ENCODE measurements around the gene EID2. TPM values are rescaled to one million over a fixed set of nuclear protein-coding genes. Genes with fewer than 3 reads are reported as not detected.

EID2 gene
- total RNA-seq, 1 donor from 2014 or later = 13.5 TPM

DNA sequence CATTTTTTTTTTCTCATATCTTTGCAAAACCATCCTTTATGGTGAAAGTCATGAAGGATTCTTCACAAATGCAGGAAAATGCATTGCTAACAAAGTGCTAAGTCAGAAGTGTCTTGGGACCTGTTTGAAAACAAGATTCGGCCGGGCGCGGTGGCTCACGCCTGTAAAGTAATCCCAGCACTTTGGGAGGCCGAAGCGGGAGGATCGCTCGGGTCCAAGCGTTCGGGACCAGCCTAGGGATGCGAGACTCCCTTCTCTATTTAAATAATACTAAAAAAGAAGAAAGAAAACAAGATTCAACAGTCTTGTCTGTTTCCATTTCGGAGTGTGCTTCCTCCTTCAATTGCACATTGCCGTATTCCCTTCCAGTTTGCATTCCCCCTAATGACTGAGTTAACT lies 8.1 kb downstream of the EID2 start:
- intact Hi-C loops (cut with DNase I) = loop anchor here (5.0 to 10.0 kb wide), 2 partner anchors 55 to 137 kb away; partner anchors contain the start of genes MED29 and PAF1
- peak overlapping the region; percentile 82 for H3K27ac ChIP-seq
- H3K4me3 ChIP-seq = peak overlapping the region; percentile 71 to 84
- DNase-seq (ENCODE audit: extremely low spot score in 2 of 2) = no peak
- H3K36me3 ChIP-seq = no peaks in the 10 kb centered on the region
- TF ChIP-seq POLR2AphosphoS5 (IDR thresholded peaks at IDR 0.05; ENCODE audit: insufficient read depth in 1 of 2, low read depth in 1 of 2) = no peak
- TF ChIP-seq, protein P1, sequence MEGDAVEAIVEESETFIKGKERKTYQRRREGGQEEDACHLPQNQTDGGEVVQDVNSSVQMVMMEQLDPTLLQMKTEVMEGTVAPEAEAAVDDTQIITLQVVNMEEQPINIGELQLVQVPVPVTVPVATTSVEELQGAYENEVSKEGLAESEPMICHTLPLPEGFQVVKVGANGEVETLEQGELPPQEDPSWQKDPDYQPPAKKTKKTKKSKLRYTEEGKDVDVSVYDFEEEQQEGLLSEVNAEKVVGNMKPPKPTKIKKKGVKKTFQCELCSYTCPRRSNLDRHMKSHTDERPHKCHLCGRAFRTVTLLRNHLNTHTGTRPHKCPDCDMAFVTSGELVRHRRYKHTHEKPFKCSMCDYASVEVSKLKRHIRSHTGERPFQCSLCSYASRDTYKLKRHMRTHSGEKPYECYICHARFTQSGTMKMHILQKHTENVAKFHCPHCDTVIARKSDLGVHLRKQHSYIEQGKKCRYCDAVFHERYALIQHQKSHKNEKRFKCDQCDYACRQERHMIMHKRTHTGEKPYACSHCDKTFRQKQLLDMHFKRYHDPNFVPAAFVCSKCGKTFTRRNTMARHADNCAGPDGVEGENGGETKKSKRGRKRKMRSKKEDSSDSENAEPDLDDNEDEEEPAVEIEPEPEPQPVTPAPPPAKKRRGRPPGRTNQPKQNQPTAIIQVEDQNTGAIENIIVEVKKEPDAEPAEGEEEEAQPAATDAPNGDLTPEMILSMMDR (IDR thresholded peaks at IDR 0.05) = no peak
- TF ChIP-seq POLR2A (IDR thresholded peaks at IDR 0.05) = no peak
- peaks cover 16% of the 10 kb centered on the region for H3K4me1 ChIP-seq
- no peaks in the 10 kb centered on the region for H3K27me3 ChIP-seq
- H3K9me3 ChIP-seq = no peaks in the 10 kb centered on the region

DNA sequence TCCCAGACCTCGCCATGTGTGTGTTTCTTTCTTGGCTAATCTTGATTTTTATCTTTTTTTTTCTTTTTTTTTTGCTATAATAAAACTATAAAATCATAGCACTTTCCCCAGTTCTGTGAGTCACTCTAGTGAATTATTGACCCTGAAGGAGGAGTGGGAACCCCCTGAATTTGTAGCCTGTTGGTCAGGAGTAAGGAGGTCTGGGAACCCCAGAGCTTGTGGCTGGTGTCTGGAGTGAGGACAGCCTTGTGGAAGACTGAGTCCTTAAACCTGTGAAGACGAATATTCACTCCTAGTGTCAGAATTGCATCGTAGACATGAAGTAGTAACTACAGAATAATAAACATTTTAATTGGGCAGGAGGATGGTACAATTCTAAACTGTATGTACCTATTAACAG lies 14.8 kb downstream of the EID2 start:
- Histone ChIP-seq H3K9me3 (no peaks in the 10 kb centered on the region), H3K4me1 (no peaks in the 10 kb centered on the region), H3K36me3 (no peaks in the 10 kb centered on the region), H3K27ac (no peak overlapping the region), H3K4me3 (no peak overlapping the region), H3K27me3 (no peaks in the 10 kb centered on the region)
- intact Hi-C loops (cut with DNase I) = no loop called here
- DNase-seq (ENCODE audit: extremely low spot score in 2 of 2) = no peak
- TF ChIP-seq POLR2AphosphoS5 (IDR thresholded peaks at IDR 0.05; ENCODE audit: insufficient read depth in 1 of 2, low read depth in 1 of 2) (no peak), POLR2A (IDR thresholded peaks at IDR 0.05) (no peak)
- TF ChIP-seq, protein P1 (IDR thresholded peaks at IDR 0.05) = no peak

DNA sequence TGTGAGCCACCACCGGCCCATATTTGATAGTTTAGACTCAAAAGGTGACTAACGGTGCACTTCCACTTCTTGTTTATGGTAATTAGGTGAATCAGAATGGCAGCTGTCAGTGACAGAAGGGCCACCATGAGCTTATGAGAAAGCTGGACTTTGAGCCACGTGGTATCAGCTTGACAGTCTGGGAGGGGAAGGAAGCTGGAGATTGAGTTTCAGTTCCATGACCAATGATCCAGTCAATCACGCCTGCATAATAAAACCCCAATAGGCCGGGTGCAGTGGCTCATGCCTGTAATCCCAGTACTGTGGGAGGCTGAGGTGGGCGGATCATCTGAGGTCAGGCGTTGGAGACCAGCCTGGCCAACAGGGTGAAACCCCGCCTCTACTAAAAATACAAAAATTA lies 15.5 kb downstream of the EID2 start:
- no peaks in the 10 kb centered on the region for H3K9me3 ChIP-seq
- DNase-seq (ENCODE audit: extremely low spot score in 2 of 2) = no peak
- no peaks in the 10 kb centered on the region for H3K4me1 ChIP-seq
- no peak overlapping the region for H3K27ac ChIP-seq
- no peak for TF ChIP-seq POLR2AphosphoS5 (IDR thresholded peaks at IDR 0.05; ENCODE audit: insufficient read depth in 1 of 2, low read depth in 1 of 2)
- intact Hi-C loops (cut with DNase I) = no loop called here
- no peaks in the 10 kb centered on the region for H3K27me3 ChIP-seq
- no peak overlapping the region for H3K4me3 ChIP-seq
- H3K36me3 ChIP-seq = no peaks in the 10 kb centered on the region

DNA sequence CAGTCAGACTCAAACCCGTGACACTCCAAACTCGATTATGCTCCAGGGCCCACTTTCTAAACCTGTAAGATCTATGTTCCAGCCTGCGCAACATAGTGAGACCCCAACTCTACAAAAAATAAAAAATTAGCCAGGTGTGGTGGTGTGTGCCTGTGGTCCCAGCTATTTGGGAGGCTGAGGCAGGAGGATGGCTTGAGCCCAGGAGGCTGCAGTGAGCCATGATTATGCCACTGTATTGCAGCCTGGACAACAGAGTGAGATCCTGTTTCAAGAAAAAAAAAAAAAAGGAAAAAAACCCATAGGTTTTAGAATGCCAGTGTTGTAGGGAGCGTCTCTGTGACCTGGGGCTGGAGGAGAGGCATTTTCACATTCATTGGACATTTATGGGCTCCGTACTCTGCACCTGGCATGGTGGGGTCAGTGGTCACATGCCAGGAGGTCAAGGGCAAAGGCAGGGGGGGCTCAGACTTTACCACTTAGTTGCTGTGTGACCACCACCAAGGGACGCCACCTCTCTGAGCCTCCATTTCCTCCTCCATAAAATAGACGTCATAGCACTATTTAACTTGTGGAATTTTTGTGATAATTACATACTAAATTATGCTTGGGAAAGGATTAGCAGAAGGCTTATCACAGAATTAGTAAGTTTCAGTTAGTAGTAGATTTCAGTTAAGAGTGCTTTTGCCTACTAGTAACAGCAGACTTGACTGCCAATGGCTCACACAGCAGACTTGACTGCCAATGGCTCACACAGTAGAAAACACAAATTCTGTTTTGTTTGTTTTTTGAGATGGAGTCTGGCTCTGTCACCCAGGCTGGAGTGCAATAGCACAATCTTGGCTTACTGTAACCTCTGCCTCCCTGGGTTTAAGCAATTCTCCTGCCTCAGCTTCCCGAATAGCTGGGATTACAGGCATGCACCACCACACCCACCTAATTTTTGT lies 19.1 kb downstream of the EID2 start:
- Histone ChIP-seq H3K27me3 (no peaks in the 10 kb centered on the region), H3K4me1 (peaks cover 2% of the 10 kb centered on the region), H3K36me3 (no peaks in the 10 kb centered on the region), H3K9me3 (no peaks in the 10 kb centered on the region), H3K27ac (no peak overlapping the region), H3K4me3 (no peak overlapping the region)
- DNase-seq (ENCODE audit: extremely low spot score in 2 of 2) = no peak
- TF ChIP-seq POLR2AphosphoS5 (IDR thresholded peaks at IDR 0.05; ENCODE audit: insufficient read depth in 1 of 2, low read depth in 1 of 2) = no peak
- TF ChIP-seq, protein P1 (IDR thresholded peaks at IDR 0.05) = no peak
- no peak for TF ChIP-seq POLR2A (IDR thresholded peaks at IDR 0.05)
- intact Hi-C loops (cut with DNase I) = no loop called here

DNA sequence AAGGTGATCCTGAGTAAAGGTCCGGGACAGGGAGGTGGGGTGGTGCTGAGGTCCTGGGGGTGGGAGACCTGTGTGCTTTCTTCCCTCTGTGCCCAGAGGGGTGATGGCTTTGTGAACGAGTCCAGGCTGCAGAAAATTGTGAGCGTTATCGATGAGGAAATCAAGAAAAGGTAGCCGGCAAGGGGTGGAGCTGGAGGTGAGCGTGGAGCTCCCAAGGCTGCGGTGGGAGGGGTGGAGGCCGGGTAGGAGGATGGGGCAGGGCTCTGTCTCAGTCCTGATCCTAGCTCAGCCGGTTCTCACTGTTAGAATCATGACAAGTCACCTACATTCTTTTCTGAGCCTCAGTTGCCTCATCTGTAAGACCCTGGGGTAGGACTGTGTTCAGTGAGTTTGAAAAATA lies 21.0 kb downstream of the EID2 start:
- no peak overlapping the region for H3K27ac ChIP-seq
- DNase-seq (ENCODE audit: extremely low spot score in 2 of 2) = no peak
- H3K36me3 ChIP-seq = no peaks in the 10 kb centered on the region
- H3K4me3 ChIP-seq = no peak overlapping the region
- intact Hi-C loops (cut with DNase I) = no loop called here
- peaks cover 12% of the 10 kb centered on the region for H3K4me1 ChIP-seq
- H3K9me3 ChIP-seq = no peaks in the 10 kb centered on the region
- TF ChIP-seq POLR2AphosphoS5 (IDR thresholded peaks at IDR 0.05; ENCODE audit: insufficient read depth in 1 of 2, low read depth in 1 of 2) = no peak
- no peaks in the 10 kb centered on the region for H3K27me3 ChIP-seq

DNA sequence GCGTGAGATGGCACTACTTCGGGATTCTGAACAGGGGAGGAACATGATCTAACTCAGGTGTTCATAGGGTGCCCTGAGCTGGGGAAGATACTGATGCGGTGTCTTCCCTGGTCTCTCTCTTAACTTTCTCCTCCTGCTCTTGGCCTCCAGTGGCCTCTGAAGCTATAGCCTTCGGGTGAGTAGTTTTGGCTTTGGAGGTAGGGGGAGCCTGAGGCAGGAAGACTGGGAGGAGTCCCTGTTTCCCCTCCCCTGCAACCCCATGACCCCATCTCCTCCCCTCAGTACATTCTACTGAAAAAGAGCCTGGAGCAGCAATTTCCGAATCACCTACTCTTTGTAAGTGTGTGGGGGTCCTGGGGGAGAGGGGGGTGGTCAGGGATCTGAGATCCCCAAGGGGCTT lies 21.5 kb downstream of the EID2 start:
- no peak overlapping the region for H3K27ac ChIP-seq
- H3K4me3 ChIP-seq = no peak overlapping the region
- H3K4me1 ChIP-seq = peaks cover 12% of the 10 kb centered on the region
- H3K27me3 ChIP-seq = no peaks in the 10 kb centered on the region
- no peaks in the 10 kb centered on the region for H3K36me3 ChIP-seq
- TF ChIP-seq, protein P1 (IDR thresholded peaks at IDR 0.05) = no peak
- no peak for TF ChIP-seq POLR2A (IDR thresholded peaks at IDR 0.05)
- no peak for TF ChIP-seq POLR2AphosphoS5 (IDR thresholded peaks at IDR 0.05; ENCODE audit: insufficient read depth in 1 of 2, low read depth in 1 of 2)
- H3K9me3 ChIP-seq = no peaks in the 10 kb centered on the region
- intact Hi-C loops (cut with DNase I) = no loop called here
- no peak for DNase-seq (ENCODE audit: extremely low spot score in 2 of 2)

Data from vagina (tissue), 2 donors.